Stimulated activated CD8-positive, alpha-beta memory T cell treated with anti-CD3 and anti-CD28 coated beads, Interleukin-15, amount 100 ng/mL, for 24 hours (primary cell): ENCODE results near the gene EIPR1.

Experiments used
- DNase-seq: peaks from one replicate; pipeline ENCODE4 v3.0.0-alpha.2; 2020; ENCODE audit warnings: low read depth

EIPR1 gene

GRCh38 chr2:3324036-3324386, 53.6 kb downstream of the EIPR1 start:
- no peak for DNase-seq

DNA sequence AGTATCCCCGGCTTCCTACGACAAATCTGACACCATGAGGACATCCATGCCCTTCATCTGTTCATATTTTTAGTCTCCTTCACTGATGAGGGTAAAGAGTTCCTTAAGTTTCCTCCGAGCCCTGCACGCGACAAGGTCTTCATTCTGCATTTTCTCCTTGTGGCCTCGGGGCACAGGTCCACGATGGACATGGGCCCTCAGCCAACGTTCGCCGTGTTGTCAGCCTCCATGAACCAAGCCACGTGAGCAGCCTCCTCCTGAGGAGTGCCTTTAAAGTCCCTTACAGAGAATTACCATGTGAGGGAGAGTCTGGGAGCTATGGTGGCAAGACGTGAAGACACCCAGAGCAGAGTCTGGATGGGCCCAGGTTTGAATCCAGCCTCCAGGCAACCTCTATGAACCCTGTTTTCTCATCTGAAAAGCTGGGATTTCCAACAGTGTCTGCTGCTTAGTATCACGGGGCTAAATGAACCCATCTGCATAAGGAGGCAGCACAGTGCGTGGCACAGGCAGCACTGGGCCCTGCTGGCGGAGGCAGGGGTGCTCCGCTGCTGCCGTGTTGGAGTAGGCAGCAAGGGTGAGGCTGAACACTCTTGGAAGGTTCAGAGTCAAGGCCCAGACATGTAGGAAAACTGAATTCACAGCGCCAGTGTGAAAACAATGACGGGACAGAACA, 54.1 kb downstream of the EIPR1 start:
- DNase-seq: no peak

DNA sequence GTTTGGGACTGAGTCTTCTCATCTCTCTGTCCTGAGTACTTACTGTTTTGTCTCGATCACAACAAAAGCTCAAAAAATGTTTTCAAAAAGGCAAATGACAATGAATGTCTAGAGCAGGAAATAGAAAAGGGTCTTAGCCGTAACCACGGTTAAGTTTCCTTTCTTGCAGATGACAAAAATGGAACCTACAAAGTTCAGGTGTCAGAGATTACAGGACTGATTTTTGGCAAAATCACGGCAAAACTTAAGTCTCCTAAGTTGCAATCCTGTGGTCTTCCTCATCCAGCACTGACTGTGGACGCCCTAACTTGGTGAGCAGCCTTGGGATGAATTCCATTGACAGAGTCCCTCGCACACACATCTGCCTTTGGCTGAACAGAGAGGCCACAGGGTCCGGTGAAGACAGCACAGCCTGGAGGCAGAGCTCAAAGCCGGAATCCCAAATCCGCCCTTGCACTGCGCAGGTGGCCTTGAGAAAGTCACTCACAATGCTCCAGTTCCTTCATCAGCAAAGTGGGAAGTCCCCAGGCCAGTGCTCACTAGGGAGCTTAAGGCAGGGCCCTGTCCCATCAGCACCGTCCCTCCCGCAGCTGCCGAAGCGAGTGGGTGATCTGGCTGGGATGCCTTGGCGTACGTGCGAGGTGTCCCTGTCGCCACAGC, 55.2 kb downstream of the EIPR1 start:
- no peak for DNase-seq

DNA sequence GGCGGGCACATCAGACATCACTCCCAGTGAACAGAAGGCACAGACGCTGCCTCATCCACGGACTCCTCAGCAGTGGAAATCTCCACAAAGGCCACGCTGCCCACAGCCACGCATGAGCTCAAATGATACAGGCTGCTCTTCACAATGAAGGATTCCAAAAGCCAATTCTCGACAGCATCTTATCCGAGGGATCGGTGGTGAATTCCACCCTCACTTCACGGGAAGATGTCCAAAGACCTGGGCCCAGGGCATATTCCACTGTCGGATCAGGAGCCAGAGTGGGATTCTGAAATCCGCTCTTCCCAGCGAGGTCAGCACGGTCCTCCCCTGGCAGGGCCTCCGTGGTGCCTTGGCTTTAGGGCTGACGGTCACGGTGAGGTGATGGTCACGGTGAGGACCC, 55.8 kb downstream of the EIPR1 start:
- no peak for DNase-seq

DNA sequence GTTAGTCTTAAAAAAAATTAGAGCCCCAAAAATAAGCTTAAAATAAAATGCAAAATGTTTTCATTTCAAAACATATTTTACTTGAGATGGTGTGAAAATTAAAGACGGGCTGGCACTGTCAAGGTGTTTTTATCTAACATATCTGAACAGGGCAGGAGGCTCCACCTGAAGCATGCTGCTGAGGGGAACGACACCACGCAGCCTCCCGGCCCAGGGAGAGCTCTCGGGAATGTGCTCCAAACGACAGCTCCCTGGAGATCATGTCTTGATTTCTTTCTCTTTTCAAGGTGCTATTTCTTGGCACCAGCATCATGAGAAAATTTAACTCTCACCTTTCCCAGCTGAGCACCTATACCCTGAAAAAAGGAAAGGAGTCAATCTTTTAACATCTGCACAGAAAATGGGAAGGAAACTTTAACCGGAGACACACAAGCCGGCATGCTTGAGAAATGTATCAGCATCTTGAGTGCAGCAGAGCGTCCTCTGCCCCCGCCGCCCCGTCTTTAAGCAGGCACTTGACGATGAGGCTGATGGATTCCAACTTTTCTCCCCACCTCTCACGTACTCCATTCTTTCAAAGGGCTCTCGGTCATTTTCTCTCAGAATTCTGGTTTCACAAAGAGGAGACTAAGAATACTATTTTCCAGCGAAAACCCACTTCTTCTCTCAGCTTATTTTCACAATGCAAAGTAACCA, 56.6 kb downstream of the EIPR1 start:
- DNase-seq: no peak

GRCh38 chr2:3319745-3320566, 57.7 kb downstream of the EIPR1 start:
- no peak for DNase-seq

DNA sequence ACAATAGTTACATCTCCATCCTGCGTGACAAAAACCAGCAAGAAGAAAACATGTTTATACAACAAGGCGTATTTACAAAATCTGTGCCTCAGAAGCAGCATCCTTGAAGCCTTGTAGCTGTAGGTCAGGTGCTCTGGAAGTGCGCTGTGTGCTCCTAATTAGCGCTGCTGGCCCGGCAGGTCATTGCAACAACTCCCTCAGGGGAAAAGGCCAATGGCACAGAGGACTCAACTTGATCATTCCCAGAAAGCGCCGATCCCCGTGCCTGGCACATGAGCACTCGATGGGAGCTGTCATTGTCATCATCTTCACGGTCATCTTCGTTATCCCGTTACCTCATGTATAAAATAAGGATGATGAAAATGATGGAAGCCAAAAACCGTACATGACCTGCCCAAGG, 58.5 kb downstream of the EIPR1 start:
- no peak for DNase-seq

GRCh38 chr2:3317871-3318590, 59.6 kb downstream of the EIPR1 start:
- DNase-seq: no peak

- DNase-seq: no peak
Measured at GRCh38 chr2:3317277-3317685, 60.3 kb downstream of the EIPR1 start.

GRCh38 chr2:3316456-3317276, 61.0 kb downstream of the EIPR1 start:
- no peak for DNase-seq

DNA sequence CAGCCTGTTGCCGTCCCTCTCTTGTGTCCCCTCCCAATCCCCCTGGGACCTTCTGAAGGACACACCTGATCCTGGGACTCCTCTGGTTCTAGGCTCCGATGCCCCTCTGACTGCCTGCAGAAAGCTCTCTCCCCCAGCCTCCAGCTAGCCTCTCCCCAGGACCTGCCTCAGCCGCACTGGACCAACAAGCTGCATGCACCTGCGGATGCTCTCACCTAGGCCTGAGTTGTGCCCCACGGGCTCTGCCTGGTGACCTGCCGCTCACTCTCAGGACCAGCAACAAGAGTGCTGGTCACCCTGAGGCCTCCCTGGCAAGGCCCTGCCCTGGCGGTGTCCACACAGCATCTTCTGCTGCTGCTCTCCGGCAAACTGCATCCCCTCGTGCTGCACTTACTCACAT, 63.0 kb downstream of the EIPR1 start:
- no peak for DNase-seq

GRCh38 chr2:3313781-3314375, 63.7 kb downstream of the EIPR1 start:
- no peak for DNase-seq

DNA sequence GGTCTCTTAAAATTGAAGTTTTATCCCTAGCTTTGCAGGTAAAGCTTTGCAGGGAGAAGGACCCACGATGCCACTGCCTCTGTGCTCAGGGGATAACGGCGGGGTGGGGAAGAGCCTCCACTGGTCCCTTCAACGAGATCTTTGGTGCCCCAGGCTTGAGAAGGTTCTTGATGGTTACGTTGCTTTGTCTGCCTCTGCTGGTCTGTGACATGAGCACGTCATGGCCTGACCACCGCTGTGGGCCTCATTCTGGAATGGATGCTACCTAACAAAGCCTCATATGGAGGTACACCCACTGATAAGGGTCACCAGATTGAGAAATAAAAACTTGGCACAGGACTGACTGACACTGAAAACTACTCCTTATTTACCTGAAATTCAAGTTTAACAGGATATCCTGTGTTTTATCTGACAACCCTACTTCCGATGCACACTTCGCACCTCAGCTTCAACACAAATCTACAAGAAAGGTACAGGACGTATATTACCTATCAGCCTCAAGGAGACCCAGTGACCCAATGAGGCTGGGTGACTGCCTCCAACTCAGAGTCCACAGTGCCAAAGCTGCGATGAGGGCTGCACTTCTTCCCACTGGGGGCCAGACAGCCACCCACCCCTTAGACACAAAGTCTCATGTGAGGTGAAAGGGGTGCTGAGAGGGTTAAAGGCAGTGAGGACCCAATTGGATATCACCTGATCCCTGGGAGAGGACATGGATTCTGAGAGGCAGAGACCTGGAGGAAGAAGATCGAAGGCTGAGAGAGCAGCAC, 64.9 kb downstream of the EIPR1 start:
- DNase-seq: no peak

GRCh38 chr2:3311601-3312000, 66.0 kb downstream of the EIPR1 start:
- DNase-seq: no peak

DNA sequence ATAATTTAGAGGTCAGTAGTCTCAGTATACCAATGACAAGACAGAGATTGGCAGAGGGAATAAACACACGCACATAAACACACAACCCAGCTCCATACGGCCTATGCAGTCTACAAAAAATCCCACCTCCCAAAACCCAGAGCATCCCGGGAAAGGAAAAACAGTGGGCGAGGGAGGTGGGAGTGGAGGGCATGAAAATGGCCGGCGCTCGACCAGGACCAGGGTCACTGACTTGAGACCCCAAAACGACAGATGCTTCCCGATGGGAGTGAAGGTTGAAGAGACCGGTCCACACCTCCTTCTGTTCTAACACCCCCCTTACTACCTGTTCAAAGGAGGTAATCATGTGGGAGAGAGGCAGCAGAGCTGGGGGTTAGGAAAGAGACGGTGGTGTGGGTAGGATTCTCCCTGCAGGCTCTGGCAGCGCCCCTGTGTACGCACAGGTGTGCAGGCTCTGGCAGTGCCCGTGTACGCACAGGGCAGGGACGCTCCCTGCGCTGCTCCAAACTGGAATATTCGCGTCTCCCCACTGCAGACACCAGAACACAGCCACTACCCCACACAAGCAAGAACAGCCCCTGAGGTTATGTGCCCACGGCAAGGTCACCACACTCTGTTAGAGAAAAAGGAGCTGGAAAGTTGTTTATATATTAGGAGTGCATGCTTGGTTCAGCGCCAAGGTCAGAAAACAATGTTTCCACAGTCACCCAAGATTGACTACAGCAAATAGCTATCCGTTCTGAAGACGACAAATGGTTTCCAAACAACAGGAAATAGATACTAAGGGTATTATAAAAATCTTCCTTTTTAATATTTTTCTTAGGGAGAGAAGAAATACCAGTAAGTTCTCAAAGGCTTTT, 67.9 kb downstream of the EIPR1 start:
- no peak for DNase-seq

DNA sequence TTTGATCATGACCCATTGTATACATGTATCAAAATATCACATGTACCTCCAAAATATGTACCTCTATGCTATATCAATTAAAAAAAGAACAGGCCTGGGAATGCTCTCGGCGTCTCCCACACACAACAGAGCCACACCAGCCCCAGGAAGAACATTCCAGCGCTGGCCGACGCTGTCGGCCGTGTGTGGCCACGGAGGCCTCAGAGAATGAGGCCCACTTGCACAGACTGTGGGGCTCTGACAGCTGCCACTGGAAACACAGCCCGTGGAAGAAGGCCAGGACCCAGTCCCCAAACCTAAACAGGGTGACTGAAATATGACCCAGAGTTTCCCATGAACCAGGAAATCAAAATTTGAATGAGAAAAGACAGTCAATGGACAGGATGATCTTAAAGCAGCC, 69.7 kb downstream of the EIPR1 start:
- DNase-seq: no peak

GRCh38 chr2:3307236-3307635, 70.4 kb downstream of the EIPR1 start:
- DNase-seq: no peak

DNA sequence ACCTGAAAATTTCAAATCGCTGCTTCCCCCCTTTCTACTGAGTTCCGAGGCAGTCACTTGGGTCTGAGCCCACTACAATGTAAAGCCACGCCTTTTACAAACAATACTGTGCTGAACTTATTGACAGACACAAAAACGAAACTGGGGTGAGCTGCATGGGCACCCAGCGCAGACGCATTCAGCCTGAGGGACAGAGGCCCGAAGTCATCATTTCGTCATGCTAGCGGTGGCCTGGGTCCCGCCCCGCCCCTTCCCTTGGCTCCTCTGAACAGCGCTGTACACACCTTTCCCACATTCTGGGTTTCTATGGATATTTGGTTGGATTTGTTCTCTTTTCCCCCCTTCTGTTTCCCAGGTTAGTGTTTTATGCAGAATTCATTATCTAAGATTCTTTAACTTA, 71.7 kb downstream of the EIPR1 start:
- DNase-seq: no peak

GRCh38 chr2:3305431-3305830, 72.2 kb downstream of the EIPR1 start:
- no peak for DNase-seq
